Liver (tissue), 9 donors: Measurements from ENCODE around the gene SEMA4G. TPM values are rescaled to one million over a fixed set of nuclear protein-coding genes. Genes with fewer than 3 reads are reported as not detected.

Experiments
- DNase-seq: peaks from one replicate; pipeline ENCODE4 v3.0.0-alpha.2; 2017; ENCODE audit warnings: low spot score
- H3K27ac ChIP-seq, 2 donors: one replicate each; pipeline ENCODE4 v1.7.0; 2013; ENCODE audit warnings: inconsistent platforms in 2 of 2, low read length in 2 of 2, control low read depth in 1 of 2, low read depth in 1 of 2, mild to moderate bottlenecking in 1 of 2
- H3K27me3 ChIP-seq, 4 donors: one replicate each; pipeline versions ENCODE4 v1.6.1 to v1.7.0; 2013; ENCODE audit warnings: low read length in 3 of 4, inconsistent platforms in 1 of 4, mild to moderate bottlenecking in 1 of 4, moderate library complexity in 1 of 4; ENCODE audit not compliant: control insufficient read depth in 4 of 4, insufficient read depth in 4 of 4
- H3K36me3 ChIP-seq, 4 donors: one replicate each; pipeline versions ENCODE4 v1.6.1 to v1.7.0; 2013; ENCODE audit warnings: low read length in 3 of 4, mild to moderate bottlenecking in 3 of 4, low read depth in 1 of 4, moderate library complexity in 1 of 4; ENCODE audit not compliant: control insufficient read depth in 4 of 4, insufficient read depth in 3 of 4
- H3K4me1 ChIP-seq, 4 donors: one replicate each; pipeline versions ENCODE4 v1.6.1 to v1.7.0; 2013; ENCODE audit warnings: low read length in 3 of 4, mild to moderate bottlenecking in 3 of 4, moderate library complexity in 1 of 4; ENCODE audit not compliant: control insufficient read depth in 4 of 4, insufficient read depth in 4 of 4
- H3K4me3 ChIP-seq, 3 donors: one replicate each; pipeline versions ENCODE4 v1.6.1 to v1.7.0; 2013; ENCODE audit warnings: low read length in 3 of 3, control low read depth in 1 of 3, low read depth in 1 of 3, mild to moderate bottlenecking in 1 of 3
- H3K9ac ChIP-seq, 2 donors: one replicate each; pipeline ENCODE4 v1.7.0; 2013; ENCODE audit warnings: low read length in 2 of 2, mild to moderate bottlenecking in 2 of 2, moderate library complexity in 2 of 2, control low read depth in 1 of 2, low read depth in 1 of 2
- H3K9me3 ChIP-seq, 4 donors: one replicate each; pipeline versions ENCODE4 v1.6.1 to v1.7.0; 2013; ENCODE audit warnings: low read length in 3 of 4; ENCODE audit not compliant: control insufficient read depth in 4 of 4
- EGR1 ChIP-seq, 2 donors: IDR thresholded peaks; 2 replicates each; pipeline ENCODE4 v1.6.1; 2016 to 2018; ENCODE audit warnings: antibody characterized with exemption in 2 of 2, low read depth in 2 of 2
- FOXA2 ChIP-seq: IDR thresholded peaks from 2 replicates; pipeline ENCODE4 v1.6.1; 2016; ENCODE audit warnings: antibody characterized with exemption
- GABPA ChIP-seq, 2 donors: IDR thresholded peaks in 1 of 2; conservative IDR thresholded peaks in 1 of 2; 2 replicates each; pipeline ENCODE4 v1.6.1; 2016; ENCODE audit warnings: antibody characterized with exemption in 2 of 2, mild to moderate bottlenecking in 1 of 2, moderate library complexity in 1 of 2
- HNF4A ChIP-seq, 2 donors: conservative IDR thresholded peaks; 2 replicates each; pipeline ENCODE4 v1.6.1; 2016; ENCODE audit warnings: antibody characterized with exemption in 2 of 2, mild to moderate bottlenecking in 2 of 2
- HNF4G ChIP-seq: IDR thresholded peaks from 2 replicates; pipeline ENCODE4 v1.6.1; 2016; ENCODE audit warnings: antibody characterized with exemption
- JUND ChIP-seq, 2 donors: IDR thresholded peaks; 2 replicates each; pipeline ENCODE4 v1.6.1; 2016; ENCODE audit warnings: antibody characterized with exemption in 2 of 2
- NR2F2 ChIP-seq: IDR thresholded peaks from 2 replicates; pipeline ENCODE4 v1.6.1; 2016; ENCODE audit warnings: antibody characterized with exemption
- RAD21 ChIP-seq, 2 donors: IDR thresholded peaks; 2 replicates each; pipeline ENCODE4 v1.6.1; 2016; ENCODE audit warnings: antibody characterized with exemption in 2 of 2, mild to moderate bottlenecking in 2 of 2
- RXRA ChIP-seq, 2 donors: IDR thresholded peaks; 2 replicates each; pipeline ENCODE4 v1.6.1; 2017 to 2018; ENCODE audit warnings: antibody characterized with exemption in 2 of 2, mild to moderate bottlenecking in 1 of 2
- SP1 ChIP-seq: IDR thresholded peaks from 2 replicates; pipeline ENCODE4 v1.6.1; 2018; ENCODE audit warnings: antibody characterized with exemption, mild to moderate bottlenecking
- TAF1 ChIP-seq: conservative IDR thresholded peaks from 2 replicates; pipeline ENCODE4 v1.6.1; 2016; ENCODE audit warnings: antibody characterized with exemption, mild to moderate bottlenecking
- YY1 ChIP-seq: IDR thresholded peaks from 2 replicates; pipeline ENCODE4 v1.6.1; 2016; ENCODE audit warnings: antibody characterized with exemption, mild to moderate bottlenecking
- WGBS: extraction: QIAGEN DNeasy Blood & Tissue Kit; methylation state at CpG from one replicate; pipeline ENCODE4 v1.1.7; 2013; 5-methylcytosine and 5-hydroxymethylcytosine counted together
- polyA plus RNA-seq, 2 donors: library from polyadenylated mRNA; stranded (reverse) in 1 of 2; unstranded in 1 of 2; fragments of 200-250 nt in 1 of 2; fragments of >200 nt in 1 of 2; fragmentation: Nextera tagmentation in 1 of 2; extraction: Ambion mirVana in 1 of 2; gene quantifications; one replicate each; pipeline versions ENCODE4 v1.2.1 to v1.2.3, GENCODE V29; 2013 to 2015
- total RNA-seq, 2 donors: library from RNA; depleted of rRNA; stranded (reverse); fragments of >200 nt; gene quantifications; one replicate each; pipeline ENCODE4 v1.2.3, GENCODE V29; 2014
- TF ChIP-seq, protein P1 (sequence below): IDR thresholded peaks from 2 replicates; pipeline ENCODE4 v1.6.1; 2016; ENCODE audit warnings: antibody characterized with exemption
- TF ChIP-seq, protein P2 (sequence below): IDR thresholded peaks from 2 replicates; pipeline ENCODE4 v1.6.1; 2016; ENCODE audit warnings: antibody characterized with exemption, mild to moderate bottlenecking
- TF ChIP-seq, protein P3 (sequence below): IDR thresholded peaks from 2 replicates; pipeline ENCODE4 v1.6.1; 2016; ENCODE audit warnings: antibody characterized with exemption
- donor health status: healthy.
- donor health status: healthy.
- donor health status: healthy.
- donor health status: healthy.
- donor health status: healthy.

The SEMA4G gene
- total and polyA plus RNA-seq, 4 donors = 13.9 to 56.0 (median 30.2) TPM

DNA sequence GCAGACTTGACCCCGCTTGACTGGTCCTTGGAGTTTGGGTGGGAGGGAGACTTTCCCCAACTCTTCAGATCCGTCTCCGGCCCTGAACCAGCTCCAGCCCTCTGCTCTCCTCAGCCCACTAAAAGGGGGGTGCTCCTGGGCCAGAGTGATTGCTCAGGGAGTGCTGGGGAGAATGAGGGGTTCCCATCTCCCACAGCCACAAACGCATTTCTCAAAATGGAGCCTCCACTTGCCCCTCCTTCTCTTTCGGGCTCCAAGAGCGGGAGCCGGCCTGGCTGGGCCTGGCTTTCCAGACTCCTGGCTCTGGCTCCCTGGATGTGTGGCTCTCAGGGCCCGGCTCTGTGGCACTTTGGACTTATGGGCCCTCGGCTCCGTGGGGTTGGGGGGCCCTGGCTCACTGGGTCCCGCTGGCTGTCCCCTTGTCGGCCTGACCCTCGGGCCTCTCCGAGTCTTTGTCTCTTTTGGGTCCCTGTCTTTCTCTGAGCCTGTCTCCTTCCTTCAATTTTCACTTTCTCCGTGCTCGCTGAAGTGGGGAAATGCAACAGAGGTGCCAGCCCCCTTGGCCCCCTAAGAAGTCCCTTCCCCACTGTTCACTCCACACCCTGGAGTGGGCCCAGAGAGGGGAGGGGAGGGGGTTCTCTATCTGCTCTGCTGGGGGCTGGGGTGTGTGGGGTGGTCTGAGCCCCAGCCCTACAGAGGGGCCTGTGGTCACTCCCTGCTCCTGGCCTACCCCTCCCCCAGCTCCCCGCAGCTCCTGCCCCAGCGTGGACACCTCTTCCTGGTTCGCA, 31.0 kb downstream of the SEMA4G start:
- peak overlapping the region; percentile 24 to 71 (median 53) for H3K4me3 ChIP-seq
- no peaks in the 10 kb centered on the region for H3K27me3 ChIP-seq
- H3K4me1 ChIP-seq = peaks cover 0 to 30% (median 17%) of the 10 kb centered on the region in 4 donors
- 51% methylated on average over 19 of the region's 19 CpGs for WGBS
- peak overlapping the region; percentile 70 to 80 for H3K27ac ChIP-seq
- no peak for DNase-seq
- H3K9ac ChIP-seq = peak overlapping the region; percentile 47 to 72
- H3K9me3 ChIP-seq = no peaks in the 10 kb centered on the region
- peaks cover 0 to 5% (median under 1%) of the 10 kb centered on the region in 4 donors for H3K36me3 ChIP-seq
- TF ChIP-seq RAD21 (IDR thresholded peaks at IDR 0.05) (no peak), EGR1 (IDR thresholded peaks at IDR 0.05; ENCODE audit: low read depth in 2 of 2) (no peak), YY1 (no peak), FOXA2 (no peak), HNF4A (conservative IDR thresholded peaks at IDR 0.05) (no peak), GABPA (IDR thresholded peaks at IDR 0.05 in 1 of 2, conservative IDR thresholded peaks at IDR 0.05 in 1 of 2) (no peak), SP1 (no peak), RXRA (IDR thresholded peaks at IDR 0.05) (no peak), NR2F2 (no peak), HNF4G (no peak)
- TF ChIP-seq, protein P1, sequence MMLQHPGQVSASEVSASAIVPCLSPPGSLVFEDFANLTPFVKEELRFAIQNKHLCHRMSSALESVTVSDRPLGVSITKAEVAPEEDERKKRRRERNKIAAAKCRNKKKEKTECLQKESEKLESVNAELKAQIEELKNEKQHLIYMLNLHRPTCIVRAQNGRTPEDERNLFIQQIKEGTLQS = no peak
- TF ChIP-seq, protein P2, sequence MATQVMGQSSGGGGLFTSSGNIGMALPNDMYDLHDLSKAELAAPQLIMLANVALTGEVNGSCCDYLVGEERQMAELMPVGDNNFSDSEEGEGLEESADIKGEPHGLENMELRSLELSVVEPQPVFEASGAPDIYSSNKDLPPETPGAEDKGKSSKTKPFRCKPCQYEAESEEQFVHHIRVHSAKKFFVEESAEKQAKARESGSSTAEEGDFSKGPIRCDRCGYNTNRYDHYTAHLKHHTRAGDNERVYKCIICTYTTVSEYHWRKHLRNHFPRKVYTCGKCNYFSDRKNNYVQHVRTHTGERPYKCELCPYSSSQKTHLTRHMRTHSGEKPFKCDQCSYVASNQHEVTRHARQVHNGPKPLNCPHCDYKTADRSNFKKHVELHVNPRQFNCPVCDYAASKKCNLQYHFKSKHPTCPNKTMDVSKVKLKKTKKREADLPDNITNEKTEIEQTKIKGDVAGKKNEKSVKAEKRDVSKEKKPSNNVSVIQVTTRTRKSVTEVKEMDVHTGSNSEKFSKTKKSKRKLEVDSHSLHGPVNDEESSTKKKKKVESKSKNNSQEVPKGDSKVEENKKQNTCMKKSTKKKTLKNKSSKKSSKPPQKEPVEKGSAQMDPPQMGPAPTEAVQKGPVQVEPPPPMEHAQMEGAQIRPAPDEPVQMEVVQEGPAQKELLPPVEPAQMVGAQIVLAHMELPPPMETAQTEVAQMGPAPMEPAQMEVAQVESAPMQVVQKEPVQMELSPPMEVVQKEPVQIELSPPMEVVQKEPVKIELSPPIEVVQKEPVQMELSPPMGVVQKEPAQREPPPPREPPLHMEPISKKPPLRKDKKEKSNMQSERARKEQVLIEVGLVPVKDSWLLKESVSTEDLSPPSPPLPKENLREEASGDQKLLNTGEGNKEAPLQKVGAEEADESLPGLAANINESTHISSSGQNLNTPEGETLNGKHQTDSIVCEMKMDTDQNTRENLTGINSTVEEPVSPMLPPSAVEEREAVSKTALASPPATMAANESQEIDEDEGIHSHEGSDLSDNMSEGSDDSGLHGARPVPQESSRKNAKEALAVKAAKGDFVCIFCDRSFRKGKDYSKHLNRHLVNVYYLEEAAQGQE = no peak
- TF ChIP-seq, protein P3, sequence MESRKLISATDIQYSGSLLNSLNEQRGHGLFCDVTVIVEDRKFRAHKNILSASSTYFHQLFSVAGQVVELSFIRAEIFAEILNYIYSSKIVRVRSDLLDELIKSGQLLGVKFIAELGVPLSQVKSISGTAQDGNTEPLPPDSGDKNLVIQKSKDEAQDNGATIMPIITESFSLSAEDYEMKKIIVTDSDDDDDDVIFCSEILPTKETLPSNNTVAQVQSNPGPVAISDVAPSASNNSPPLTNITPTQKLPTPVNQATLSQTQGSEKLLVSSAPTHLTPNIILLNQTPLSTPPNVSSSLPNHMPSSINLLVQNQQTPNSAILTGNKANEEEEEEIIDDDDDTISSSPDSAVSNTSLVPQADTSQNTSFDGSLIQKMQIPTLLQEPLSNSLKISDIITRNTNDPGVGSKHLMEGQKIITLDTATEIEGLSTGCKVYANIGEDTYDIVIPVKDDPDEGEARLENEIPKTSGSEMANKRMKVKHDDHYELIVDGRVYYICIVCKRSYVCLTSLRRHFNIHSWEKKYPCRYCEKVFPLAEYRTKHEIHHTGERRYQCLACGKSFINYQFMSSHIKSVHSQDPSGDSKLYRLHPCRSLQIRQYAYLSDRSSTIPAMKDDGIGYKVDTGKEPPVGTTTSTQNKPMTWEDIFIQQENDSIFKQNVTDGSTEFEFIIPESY = no peak

DNA sequence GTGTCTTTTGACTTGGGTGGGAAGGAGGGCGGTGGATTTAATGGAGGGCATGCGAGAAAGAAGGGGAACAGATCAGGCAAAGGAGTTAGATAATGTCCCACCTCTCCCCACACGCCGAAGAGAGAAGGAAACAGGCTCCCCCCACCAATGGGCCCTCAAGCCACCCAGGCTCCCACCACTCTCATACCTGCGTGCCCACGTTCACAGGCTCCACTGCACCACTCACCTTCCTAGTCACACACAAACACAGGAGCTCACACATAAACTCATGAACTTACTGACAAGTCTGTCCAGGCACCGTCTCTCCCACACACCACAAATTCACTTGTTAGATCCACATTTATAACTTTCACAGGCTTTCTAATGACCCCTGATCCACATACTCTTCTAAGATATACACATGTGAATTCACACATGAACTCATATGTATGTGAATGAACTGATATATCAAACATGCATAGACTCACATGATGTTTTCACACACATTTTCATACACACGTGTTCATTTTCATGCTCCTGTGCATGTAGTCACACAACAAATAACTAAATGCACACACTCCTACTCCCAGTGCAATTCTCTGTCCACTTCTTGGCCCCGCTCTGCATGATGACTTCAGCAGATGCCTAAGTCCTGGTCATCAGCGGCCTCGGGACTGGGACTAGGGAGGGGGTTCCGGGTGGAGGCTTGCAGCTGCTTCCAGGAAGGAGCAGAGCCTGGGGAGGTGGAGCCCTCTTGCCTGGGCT, 31.8 kb downstream of the SEMA4G start:
- no peak for TF ChIP-seq JUND (IDR thresholded peaks at IDR 0.05)
- no peak for TF ChIP-seq TAF1
- TF ChIP-seq HNF4G = no peak
- TF ChIP-seq RAD21 (IDR thresholded peaks at IDR 0.05) = no peak
- TF ChIP-seq SP1 = peak; percentile 12
- TF ChIP-seq NR2F2 = no peak
- Histone ChIP-seq H3K27ac (peak overlapping the region; percentile 70 to 80), H3K36me3 (peaks cover 0 to 9% (median under 1%) of the 10 kb centered on the region in 4 donors), H3K9ac (peak overlapping the region in 1 of 2 donors; percentile 16), H3K27me3 (no peaks in the 10 kb centered on the region), H3K4me1 (peaks cover 0 to 30% (median 17%) of the 10 kb centered on the region in 4 donors), H3K4me3 (no peak overlapping the region), H3K9me3 (no peaks in the 10 kb centered on the region)
- WGBS = 63% methylated on average over 12 of the region's 12 CpGs
- DNase-seq = peak; percentile 45
